Type B pancreatic cell (in vitro differentiated cells): Measurements from ENCODE around the gene SHC1. TPM values are rescaled to one million over a fixed set of nuclear protein-coding genes. Genes with fewer than 3 reads are reported as not detected.

Experiments
- DNase-seq: peaks from one replicate; pipeline ENCODE4 v3.0.0; 2021; ENCODE audit warnings: mixed read lengths; ENCODE audit not compliant: unreplicated experiment; ENCODE audit errors: extremely low spot score
- H3K27ac Mint-ChIP-seq: 2 replicates; pipeline ENCODE4 v1.8.0; 2021; ENCODE audit warnings: mild to moderate bottlenecking, mixed read lengths
- H3K27me3 Mint-ChIP-seq: 2 replicates; pipeline ENCODE4 v1.8.0; 2021; ENCODE audit warnings: mixed read lengths
- H3K36me3 Mint-ChIP-seq: 2 replicates; pipeline ENCODE4 v1.8.0; 2021; ENCODE audit warnings: mixed read lengths
- H3K4me1 Mint-ChIP-seq: one replicate; pipeline ENCODE4 v1.8.0; 2021; ENCODE audit warnings: mixed read lengths; ENCODE audit not compliant: unreplicated experiment
- H3K4me3 Mint-ChIP-seq: 2 replicates; pipeline ENCODE4 v1.8.0; 2021; ENCODE audit warnings: mild to moderate bottlenecking, mixed read lengths
- H3K9me3 Mint-ChIP-seq: 2 replicates; pipeline ENCODE4 v1.8.0; 2021; ENCODE audit warnings: mixed read lengths
- total RNA-seq: library from RNA; stranded (reverse); gene quantifications from 2 replicates; pipeline ENCODE4 v1.2.1, GENCODE V29; 2021; ENCODE audit warnings: low replicate concordance
- TF ChIP-seq, protein P1 (sequence below): fragments of 200-600 bp; sonication (generic); conservative IDR thresholded peaks from 2 replicates; pipeline ENCODE4 v1.5.0; 2021; ENCODE audit warnings: antibody characterized with exemption, mild to moderate bottlenecking

Gene SHC1
- total RNA-seq, 1 donor from 2014 or later: 87.8 TPM

DNA sequence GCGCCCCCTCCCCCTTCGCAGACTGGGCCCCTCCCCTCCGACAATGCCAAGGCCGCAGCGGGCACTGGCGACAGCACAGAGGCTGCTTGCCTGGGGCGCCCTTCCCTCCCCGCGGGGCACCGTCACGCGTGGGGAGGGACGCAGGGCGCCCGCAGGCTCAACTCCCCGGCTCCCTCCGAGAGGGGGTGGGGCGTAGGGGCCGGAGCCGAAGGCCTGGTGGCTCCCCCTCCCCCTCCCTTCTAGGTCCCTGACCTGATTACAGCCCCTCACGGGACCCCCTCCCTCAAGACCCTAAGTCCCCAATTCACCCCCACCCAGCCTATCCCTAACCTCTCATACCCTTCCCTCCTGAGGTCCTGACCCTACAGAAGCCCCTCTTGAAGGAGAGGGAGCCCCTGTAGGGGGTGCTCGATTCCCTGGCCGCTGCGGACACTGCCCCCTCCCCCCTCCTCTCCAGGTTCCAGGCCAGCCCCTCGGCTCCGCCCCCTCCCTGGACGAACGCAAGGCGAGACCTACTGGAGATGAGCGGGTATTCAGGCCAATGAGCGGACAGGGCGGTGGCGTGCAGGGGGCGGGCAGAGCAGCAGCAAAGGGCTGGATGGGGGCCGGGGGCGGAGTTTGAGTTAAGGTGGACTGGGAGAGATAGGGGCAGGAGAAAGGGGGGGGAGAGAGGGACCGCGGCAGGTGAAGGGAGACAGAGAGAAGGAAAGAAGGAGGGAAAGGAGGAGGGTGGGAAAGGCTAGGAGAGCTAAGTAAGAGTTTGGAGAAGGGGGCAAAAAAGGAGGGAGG lies 31.3 kb upstream of the SHC1 start:
- no peaks in the 10 kb centered on the region for H3K9me3 Mint-ChIP-seq
- peaks cover 33% of the 10 kb centered on the region for H3K4me1 Mint-ChIP-seq
- TF ChIP-seq, protein P1, sequence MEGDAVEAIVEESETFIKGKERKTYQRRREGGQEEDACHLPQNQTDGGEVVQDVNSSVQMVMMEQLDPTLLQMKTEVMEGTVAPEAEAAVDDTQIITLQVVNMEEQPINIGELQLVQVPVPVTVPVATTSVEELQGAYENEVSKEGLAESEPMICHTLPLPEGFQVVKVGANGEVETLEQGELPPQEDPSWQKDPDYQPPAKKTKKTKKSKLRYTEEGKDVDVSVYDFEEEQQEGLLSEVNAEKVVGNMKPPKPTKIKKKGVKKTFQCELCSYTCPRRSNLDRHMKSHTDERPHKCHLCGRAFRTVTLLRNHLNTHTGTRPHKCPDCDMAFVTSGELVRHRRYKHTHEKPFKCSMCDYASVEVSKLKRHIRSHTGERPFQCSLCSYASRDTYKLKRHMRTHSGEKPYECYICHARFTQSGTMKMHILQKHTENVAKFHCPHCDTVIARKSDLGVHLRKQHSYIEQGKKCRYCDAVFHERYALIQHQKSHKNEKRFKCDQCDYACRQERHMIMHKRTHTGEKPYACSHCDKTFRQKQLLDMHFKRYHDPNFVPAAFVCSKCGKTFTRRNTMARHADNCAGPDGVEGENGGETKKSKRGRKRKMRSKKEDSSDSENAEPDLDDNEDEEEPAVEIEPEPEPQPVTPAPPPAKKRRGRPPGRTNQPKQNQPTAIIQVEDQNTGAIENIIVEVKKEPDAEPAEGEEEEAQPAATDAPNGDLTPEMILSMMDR: peak; percentile 50
- DNase-seq: peak; percentile 99
- no peaks in the 10 kb centered on the region for H3K27me3 Mint-ChIP-seq
- peak overlapping the region; percentile 98 for H3K27ac Mint-ChIP-seq
- no peaks in the 10 kb centered on the region for H3K36me3 Mint-ChIP-seq
- H3K4me3 Mint-ChIP-seq: peak overlapping the region; percentile 94

DNA sequence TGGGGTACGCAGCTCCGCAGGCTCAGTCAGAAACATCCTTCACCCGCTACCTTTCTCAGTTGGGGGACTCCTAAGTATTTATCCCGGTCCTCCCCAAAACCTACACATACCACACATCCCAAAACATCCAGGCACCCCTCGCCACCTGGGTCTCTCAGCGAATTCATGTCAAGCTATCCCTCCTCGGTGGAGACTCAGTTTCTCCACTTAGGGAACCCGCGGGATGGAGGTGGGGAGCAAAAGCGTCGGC lies 30.8 kb upstream of the SHC1 start:
- peak overlapping the region; percentile 98 for H3K27ac Mint-ChIP-seq
- H3K4me3 Mint-ChIP-seq: peak overlapping the region; percentile 90
- no peaks in the 10 kb centered on the region for H3K9me3 Mint-ChIP-seq
- no peaks in the 10 kb centered on the region for H3K36me3 Mint-ChIP-seq
- TF ChIP-seq, protein P1: no peak
- no peak for DNase-seq
- H3K4me1 Mint-ChIP-seq: peaks cover 29% of the 10 kb centered on the region
- no peaks in the 10 kb centered on the region for H3K27me3 Mint-ChIP-seq

DNA sequence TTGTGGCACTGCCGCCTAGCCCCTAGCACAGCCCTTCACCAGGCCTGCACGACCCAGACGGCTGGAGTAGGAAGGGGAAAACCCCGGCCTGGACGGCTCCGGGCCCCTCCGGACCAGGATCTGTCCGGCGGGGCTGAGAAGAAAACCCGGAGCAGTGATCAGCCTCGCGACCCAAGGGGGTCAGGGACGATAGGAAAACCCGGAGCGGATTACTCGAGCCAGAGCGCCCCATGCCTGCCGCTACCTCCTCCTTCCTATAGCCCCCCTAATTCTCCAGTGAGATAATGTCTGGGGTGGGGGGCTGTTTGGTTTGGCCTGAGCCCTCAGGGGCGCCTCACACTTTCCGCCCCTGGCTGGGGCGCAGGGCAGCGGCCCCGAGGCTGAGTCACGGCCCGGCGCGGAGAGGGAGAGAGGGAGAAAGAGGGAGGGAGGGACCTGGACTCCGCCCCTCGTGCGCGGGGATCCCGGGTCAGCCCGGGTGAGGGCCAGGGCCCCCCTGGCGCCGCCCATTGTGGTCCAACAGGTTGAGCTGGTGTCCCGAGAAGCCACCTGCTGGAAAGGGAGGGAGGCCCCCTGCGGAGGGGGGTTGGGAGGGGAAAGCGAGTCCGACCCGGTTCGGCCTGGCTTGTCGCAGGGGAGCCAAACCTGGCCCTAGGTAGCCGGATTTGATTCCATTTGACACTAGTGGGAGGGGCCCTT lies 30.3 kb upstream of the SHC1 start:
- Mint-ChIP-seq H3K4me3 (peak overlapping the region; percentile 94), H3K36me3 (no peaks in the 10 kb centered on the region), H3K27ac (peak overlapping the region; percentile 98), H3K9me3 (no peaks in the 10 kb centered on the region), H3K4me1 (peaks cover 30% of the 10 kb centered on the region), H3K27me3 (no peaks in the 10 kb centered on the region)
- TF ChIP-seq, protein P1: no peak
- DNase-seq: peak; percentile 91

DNA sequence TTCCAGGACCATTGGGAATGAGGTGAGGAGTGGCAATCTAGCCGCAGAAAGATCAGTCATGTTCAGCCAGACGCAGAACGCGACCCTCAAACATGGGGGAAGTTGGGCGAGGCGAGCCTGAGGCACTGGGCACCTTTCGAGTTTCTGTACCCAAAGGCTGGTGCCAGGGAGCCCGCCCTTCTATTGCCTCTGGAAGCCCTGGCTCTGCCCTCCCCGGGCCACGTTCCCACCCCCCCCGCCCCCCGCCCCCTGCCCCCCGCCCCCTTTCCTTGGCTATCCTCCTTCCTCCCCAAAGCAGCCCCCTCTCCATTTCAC lies 29.8 kb upstream of the SHC1 start:
- H3K27ac Mint-ChIP-seq: peak overlapping the region; percentile 98
- no peaks in the 10 kb centered on the region for H3K36me3 Mint-ChIP-seq
- H3K9me3 Mint-ChIP-seq: no peaks in the 10 kb centered on the region
- DNase-seq: no peak
- H3K4me3 Mint-ChIP-seq: peak overlapping the region; percentile 94
- H3K4me1 Mint-ChIP-seq: peaks cover 33% of the 10 kb centered on the region
- TF ChIP-seq, protein P1: no peak
- no peaks in the 10 kb centered on the region for H3K27me3 Mint-ChIP-seq

DNA sequence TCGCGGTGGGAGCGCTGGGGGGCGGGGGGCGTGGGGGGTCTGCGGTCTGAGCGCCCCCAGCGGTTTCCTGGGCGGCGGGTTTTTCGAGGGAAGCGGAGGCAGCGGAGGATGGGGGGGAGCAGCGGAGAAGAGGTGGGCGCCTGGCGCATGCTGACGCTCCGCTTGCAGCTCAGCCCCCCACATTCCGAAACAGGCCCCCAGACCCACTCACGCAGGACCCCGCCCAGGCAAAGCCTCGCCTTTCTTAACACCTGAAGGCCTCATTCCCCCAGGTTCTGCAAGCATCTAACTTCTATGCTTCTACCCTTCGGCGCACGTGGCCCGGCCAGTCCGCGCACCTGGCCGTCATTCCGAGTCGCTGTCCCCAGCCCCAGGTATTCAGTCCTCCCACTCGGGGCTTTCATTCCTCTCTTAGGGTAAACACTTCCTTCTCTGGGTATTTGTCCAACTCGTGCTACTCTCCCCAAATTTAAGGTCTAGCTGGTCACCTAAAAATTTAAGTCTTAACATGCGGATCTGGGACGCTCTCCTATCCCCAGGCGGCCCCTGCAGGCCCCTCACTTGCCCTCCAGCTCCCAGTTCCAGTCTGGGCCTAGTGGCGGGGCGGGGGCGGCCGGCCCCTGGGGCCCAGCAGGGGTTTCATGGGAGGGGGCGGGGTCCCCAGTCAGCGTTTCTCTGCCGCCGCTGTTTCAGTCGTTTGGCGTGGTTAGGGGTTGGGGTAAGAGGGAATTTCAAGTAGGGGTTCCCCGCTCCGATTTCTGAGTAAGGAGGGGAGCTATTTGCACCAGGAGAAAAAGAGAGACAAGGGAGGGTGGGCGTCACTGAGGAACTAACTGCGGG lies 29.2 kb upstream of the SHC1 start:
- H3K4me1 Mint-ChIP-seq: peaks cover 33% of the 10 kb centered on the region
- H3K27me3 Mint-ChIP-seq: no peaks in the 10 kb centered on the region
- H3K4me3 Mint-ChIP-seq: peak overlapping the region; percentile 94
- no peaks in the 10 kb centered on the region for H3K9me3 Mint-ChIP-seq
- H3K27ac Mint-ChIP-seq: peak overlapping the region; percentile 98
- no peaks in the 10 kb centered on the region for H3K36me3 Mint-ChIP-seq
- no peak for DNase-seq
- TF ChIP-seq, protein P1: no peak
